GM23248 (cell line): Measurements from ENCODE around the gene CROCC2. TPM values are rescaled to one million over a fixed set of nuclear protein-coding genes. Genes with fewer than 3 reads are reported as not detected.

Experiments used
- DNase-seq: peaks from one replicate; pipeline ENCODE4 v3.0.0-alpha.2; 2015
- H2AFZ ChIP-seq: fragments of 200-600 bp; sonication (generic); 2 replicates; pipeline ENCODE4 v1.6.1; 2016; ENCODE audit warnings: antibody characterized with exemption
- H3F3A ChIP-seq: fragments of 200-600 bp; sonication (generic); 2 replicates; pipeline ENCODE4 v1.6.1; 2016; ENCODE audit warnings: mild to moderate bottlenecking, antibody characterized with exemption, mixed run types; ENCODE audit not compliant: insufficient read depth
- H3K27ac ChIP-seq: fragments of 200-600 bp; sonication (generic); 2 replicates; pipeline ENCODE4 v1.5.1; 2016; ENCODE audit warnings: mild to moderate bottlenecking
- H3K27me3 ChIP-seq: fragments of 200-600 bp; sonication (generic); replicated peaks from 2 replicates; pipeline ENCODE4 v1.6.1; 2016; ENCODE audit warnings: mild to moderate bottlenecking; ENCODE audit not compliant: insufficient read depth
- H3K36me3 ChIP-seq: fragments of 200-600 bp; sonication (generic); 2 replicates; pipeline ENCODE4 v1.6.1; 2016; ENCODE audit warnings: low read depth, mild to moderate bottlenecking
- H3K4me1 ChIP-seq: fragments of 200-600 bp; sonication (generic); 2 replicates; pipeline ENCODE4 v1.6.1; 2016; ENCODE audit warnings: mild to moderate bottlenecking; ENCODE audit not compliant: insufficient read depth
- H3K4me2 ChIP-seq: fragments of 200-600 bp; sonication (generic); one replicate; pipeline ENCODE4 v1.6.1; 2016; ENCODE audit warnings: mild to moderate bottlenecking; ENCODE audit not compliant: unreplicated experiment
- H3K4me3 ChIP-seq: fragments of 200-600 bp; sonication (generic); 2 replicates; pipeline ENCODE4 v1.5.1; 2016; ENCODE audit warnings: mild to moderate bottlenecking
- H3K79me2 ChIP-seq: fragments of 200-600 bp; sonication (generic); 2 replicates; pipeline ENCODE4 v1.6.1; 2016; ENCODE audit warnings: mild to moderate bottlenecking; ENCODE audit not compliant: insufficient read depth
- H3K9ac ChIP-seq: fragments of 200-600 bp; sonication (generic); 2 replicates; pipeline ENCODE4 v1.6.1; 2016; ENCODE audit warnings: mild to moderate bottlenecking
- H3K9me2 ChIP-seq: fragments of 200-600 bp; sonication (generic); 2 replicates; pipeline ENCODE4 v1.6.1; 2016; ENCODE audit warnings: mixed run types, mild to moderate bottlenecking, moderate library complexity; ENCODE audit not compliant: insufficient read depth
- H3K9me3 ChIP-seq: fragments of 200-600 bp; sonication (generic); one replicate; pipeline ENCODE4 v1.6.1; 2017; ENCODE audit warnings: low read depth
- H4K20me1 ChIP-seq: fragments of 200-600 bp; sonication (generic); 2 replicates; pipeline ENCODE4 v1.6.0; 2016; ENCODE audit not compliant: insufficient read depth
- EZH2 ChIP-seq: fragments of 200-600 bp; sonication (generic); IDR thresholded peaks from 2 replicates; pipeline ENCODE4 v1.6.1; 2018; ENCODE audit warnings: antibody characterized with exemption, mild to moderate bottlenecking; ENCODE audit not compliant: insufficient read depth, poor library complexity, severe bottlenecking
- EZH2phosphoT487 ChIP-seq: fragments of 200-600 bp; sonication (generic); IDR thresholded peaks from 2 replicates; pipeline ENCODE4 v1.6.1; 2018; ENCODE audit warnings: antibody characterized with exemption, moderate library complexity, mild to moderate bottlenecking, low read depth; ENCODE audit not compliant: insufficient read depth
- WGBS, 2 experiments: methylation state at CpG; one replicate each; pipeline ENCODE4 v1.1.6; 2015 to 2017; ENCODE audit warnings: low lambda C conversion rate in 2 of 2, low coverage in 1 of 2; ENCODE audit errors: missing lambda C conversion rate in 2 of 2; 5-methylcytosine and 5-hydroxymethylcytosine counted together
- in situ Hi-C: fragments of 300-500 bp; cut with MboI; formaldehyde crosslinking; loops from 2 replicates; pipeline ENCODE4 v1.15.0; 2020
- polyA plus RNA-seq: library from polyadenylated mRNA; unstranded; fragments of >200 nt; fragmentation: Nextera tagmentation; extraction: Ambion mirVana; gene quantifications from 2 replicates; pipeline ENCODE4 v1.2.1, GENCODE V29; 2016
- total RNA-seq: library from RNA; depleted of rRNA; stranded (reverse); fragments of >200 nt; shearing (Covaris generic); gene quantifications from 2 replicates; pipeline ENCODE4 v1.2.3, GENCODE V29; 2014

The CROCC2 gene
- total and polyA plus RNA-seq, 2 experiments from 2014 or later = under 0.01 TPM; not detected in 1

- Histone ChIP-seq H3K27me3 (no peaks in the 10 kb centered on the region), H3K9me2 (no peaks in the 10 kb centered on the region), H2AFZ (no peak overlapping the region), H3F3A (no peaks in the 10 kb centered on the region), H3K27ac (no peak overlapping the region), H3K79me2 (no peaks in the 10 kb centered on the region), H3K4me2 (no peak overlapping the region), H4K20me1 (no peaks in the 10 kb centered on the region), H3K36me3 (no peaks in the 10 kb centered on the region), H3K4me3 (no peak overlapping the region), H3K9ac (no peak overlapping the region), H3K9me3 (no peaks in the 10 kb centered on the region), H3K4me1 (no peaks in the 10 kb centered on the region)
- in situ Hi-C loops = no loop called here
- 85 to 87% methylated on average over 25 of the region's 25 CpGs for WGBS, 2 experiments
- DNase-seq = no peak
- no peak for TF ChIP-seq EZH2phosphoT487
- no peak for TF ChIP-seq EZH2
Observed at GRCh38 chr2:240935103-240935876, 29.2 kb downstream of the CROCC2 start.

DNA sequence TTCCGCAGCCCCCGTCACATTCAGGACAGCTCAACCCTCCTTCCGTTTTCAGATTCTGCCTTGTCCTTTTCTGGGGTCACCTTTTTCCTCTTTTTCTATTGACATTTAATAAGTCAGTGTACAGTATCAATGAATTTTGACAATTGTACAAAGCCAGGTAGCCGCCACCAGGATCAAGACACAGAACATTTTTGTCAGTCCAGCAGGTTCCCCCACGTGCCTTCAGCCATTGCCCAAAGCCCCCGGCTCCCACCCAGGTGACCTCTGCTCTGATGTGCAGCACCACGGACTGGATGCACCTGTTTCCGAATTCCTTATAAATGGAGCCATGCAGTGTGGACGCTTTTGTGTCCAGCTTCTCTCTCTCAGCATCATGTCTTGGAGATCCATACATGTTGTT, 30.0 kb downstream of the CROCC2 start:
- 75 to 86% methylated on average over 9 of the region's 9 CpGs for WGBS, 2 experiments
- Histone ChIP-seq H3F3A (no peaks in the 10 kb centered on the region), H3K27me3 (no peaks in the 10 kb centered on the region), H3K9me2 (no peaks in the 10 kb centered on the region), H3K4me3 (no peak overlapping the region), H3K36me3 (no peaks in the 10 kb centered on the region), H3K4me1 (no peaks in the 10 kb centered on the region), H3K4me2 (no peak overlapping the region), H3K9ac (no peak overlapping the region), H2AFZ (no peak overlapping the region), H3K79me2 (no peaks in the 10 kb centered on the region), H3K9me3 (no peaks in the 10 kb centered on the region), H3K27ac (no peak overlapping the region), H4K20me1 (no peaks in the 10 kb centered on the region)
- TF ChIP-seq EZH2 (no peak), EZH2phosphoT487 (no peak)
- in situ Hi-C loops = no loop called here
- DNase-seq = no peak

DNA sequence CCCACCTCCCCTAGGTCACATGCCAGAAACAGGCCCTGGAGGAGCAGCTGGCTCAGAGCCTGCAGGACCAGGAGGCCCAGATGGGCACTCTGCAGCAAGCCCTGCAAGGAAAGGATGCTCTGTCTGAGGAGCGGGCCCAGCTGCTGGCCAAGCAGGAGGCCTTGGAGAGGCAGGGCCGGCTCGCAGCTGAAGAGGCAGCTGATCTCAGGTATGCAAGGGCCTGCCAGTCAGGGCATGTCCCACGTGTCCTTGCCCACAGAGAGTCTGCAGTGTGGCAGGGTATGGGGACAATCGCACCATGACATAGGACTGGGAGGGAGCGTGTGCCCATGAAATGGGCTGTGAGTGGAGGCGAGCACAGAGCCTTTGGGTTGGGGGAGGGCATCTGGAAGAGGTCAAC, 39.9 kb downstream of the CROCC2 start:
- Histone ChIP-seq H3K79me2 (no peaks in the 10 kb centered on the region), H3K9me3 (no peaks in the 10 kb centered on the region), H2AFZ (no peak overlapping the region), H3K9me2 (no peaks in the 10 kb centered on the region), H3K4me1 (peaks cover 10% of the 10 kb centered on the region), H3F3A (no peaks in the 10 kb centered on the region), H3K36me3 (no peaks in the 10 kb centered on the region), H3K27ac (peak overlapping the region; percentile 58; the same call in 1 of the 2 replicates), H3K4me3 (no peak overlapping the region), H3K4me2 (no peak overlapping the region), H3K9ac (no peak overlapping the region), H4K20me1 (no peaks in the 10 kb centered on the region), H3K27me3 (no peaks in the 10 kb centered on the region)
- no peak for TF ChIP-seq EZH2phosphoT487
- TF ChIP-seq EZH2 = no peak
- no peak for DNase-seq
- in situ Hi-C loops = no loop called here
- 82 to 83% methylated on average over 7 of the region's 7 CpGs for WGBS, 2 experiments

- no peaks in the 10 kb centered on the region for H3K79me2 ChIP-seq
- TF ChIP-seq EZH2 (no peak), EZH2phosphoT487 (no peak)
- H3K4me1 ChIP-seq = peaks cover 10% of the 10 kb centered on the region
- H3K4me2 ChIP-seq = peak overlapping the region; percentile 28
- H3K36me3 ChIP-seq = no peaks in the 10 kb centered on the region
- in situ Hi-C loops = no loop called here
- no peaks in the 10 kb centered on the region for H3K27me3 ChIP-seq
- no peak overlapping the region for H2AFZ ChIP-seq
- peak overlapping the region; percentile 37 for H3K9ac ChIP-seq
- H3K27ac ChIP-seq = peak overlapping the region; percentile 58
- no peaks in the 10 kb centered on the region for H3F3A ChIP-seq
- peak; percentile 85 for DNase-seq
- whole genome bisulfite sequencing, 2 experiments = 16 to 39% methylated on average over 5 of the region's 5 CpGs
- H3K4me3 ChIP-seq = no peak overlapping the region
- H4K20me1 ChIP-seq = no peaks in the 10 kb centered on the region
- no peaks in the 10 kb centered on the region for H3K9me3 ChIP-seq
- no peaks in the 10 kb centered on the region for H3K9me2 ChIP-seq
Observed at GRCh38 chr2:240946654-240947053, 40.5 kb downstream of the CROCC2 start.
